Measurements from ENCODE around the gene MAPK8IP2.

The MAPK8IP2 gene

DNA sequence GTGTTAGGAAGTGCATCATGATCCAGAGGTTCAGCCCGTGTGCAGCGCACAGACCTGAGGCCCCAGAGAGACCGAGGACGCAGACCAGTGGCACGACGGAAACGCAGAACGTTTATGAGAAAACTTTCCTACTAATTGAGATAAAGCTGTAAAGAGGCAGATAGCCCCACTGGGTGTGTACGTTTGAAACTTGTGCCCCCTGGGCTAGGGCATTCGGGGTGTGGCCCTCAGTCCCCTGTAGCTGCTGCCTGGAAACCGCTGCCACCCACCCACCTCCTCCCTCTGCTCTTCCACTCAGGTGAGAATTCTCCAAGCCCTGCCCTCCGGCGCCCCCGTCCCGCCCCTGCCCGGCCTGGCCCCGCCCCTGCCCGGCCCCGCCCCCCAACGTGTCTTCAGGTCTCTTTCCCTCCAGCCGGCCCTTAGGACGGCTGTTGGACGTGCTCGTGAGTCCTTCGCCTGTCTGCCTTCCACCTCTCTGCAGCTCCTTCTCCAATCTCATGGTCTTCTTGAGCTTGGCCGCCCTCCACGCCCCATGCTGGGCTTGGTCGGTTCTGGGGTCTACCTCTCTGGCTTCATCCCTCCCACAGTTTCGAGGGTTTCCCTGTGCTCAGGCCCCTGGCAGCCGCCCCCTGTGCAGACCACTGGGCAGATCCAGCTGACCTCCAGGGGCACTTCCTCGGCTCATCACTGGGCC, 12.1 kb downstream of the MAPK8IP2 start (continued):
- TF ChIP-seq, protein P1, sequence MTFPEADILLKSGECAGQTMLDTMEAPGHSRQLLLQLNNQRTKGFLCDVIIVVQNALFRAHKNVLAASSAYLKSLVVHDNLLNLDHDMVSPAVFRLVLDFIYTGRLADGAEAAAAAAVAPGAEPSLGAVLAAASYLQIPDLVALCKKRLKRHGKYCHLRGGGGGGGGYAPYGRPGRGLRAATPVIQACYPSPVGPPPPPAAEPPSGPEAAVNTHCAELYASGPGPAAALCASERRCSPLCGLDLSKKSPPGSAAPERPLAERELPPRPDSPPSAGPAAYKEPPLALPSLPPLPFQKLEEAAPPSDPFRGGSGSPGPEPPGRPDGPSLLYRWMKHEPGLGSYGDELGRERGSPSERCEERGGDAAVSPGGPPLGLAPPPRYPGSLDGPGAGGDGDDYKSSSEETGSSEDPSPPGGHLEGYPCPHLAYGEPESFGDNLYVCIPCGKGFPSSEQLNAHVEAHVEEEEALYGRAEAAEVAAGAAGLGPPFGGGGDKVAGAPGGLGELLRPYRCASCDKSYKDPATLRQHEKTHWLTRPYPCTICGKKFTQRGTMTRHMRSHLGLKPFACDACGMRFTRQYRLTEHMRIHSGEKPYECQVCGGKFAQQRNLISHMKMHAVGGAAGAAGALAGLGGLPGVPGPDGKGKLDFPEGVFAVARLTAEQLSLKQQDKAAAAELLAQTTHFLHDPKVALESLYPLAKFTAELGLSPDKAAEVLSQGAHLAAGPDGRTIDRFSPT (tag by site-specific recombination; IDR thresholded peaks at IDR 0.05), result no peak
- TF ChIP-seq, protein P2, sequence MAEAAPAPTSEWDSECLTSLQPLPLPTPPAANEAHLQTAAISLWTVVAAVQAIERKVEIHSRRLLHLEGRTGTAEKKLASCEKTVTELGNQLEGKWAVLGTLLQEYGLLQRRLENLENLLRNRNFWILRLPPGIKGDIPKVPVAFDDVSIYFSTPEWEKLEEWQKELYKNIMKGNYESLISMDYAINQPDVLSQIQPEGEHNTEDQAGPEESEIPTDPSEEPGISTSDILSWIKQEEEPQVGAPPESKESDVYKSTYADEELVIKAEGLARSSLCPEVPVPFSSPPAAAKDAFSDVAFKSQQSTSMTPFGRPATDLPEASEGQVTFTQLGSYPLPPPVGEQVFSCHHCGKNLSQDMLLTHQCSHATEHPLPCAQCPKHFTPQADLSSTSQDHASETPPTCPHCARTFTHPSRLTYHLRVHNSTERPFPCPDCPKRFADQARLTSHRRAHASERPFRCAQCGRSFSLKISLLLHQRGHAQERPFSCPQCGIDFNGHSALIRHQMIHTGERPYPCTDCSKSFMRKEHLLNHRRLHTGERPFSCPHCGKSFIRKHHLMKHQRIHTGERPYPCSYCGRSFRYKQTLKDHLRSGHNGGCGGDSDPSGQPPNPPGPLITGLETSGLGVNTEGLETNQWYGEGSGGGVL (tag by site-specific recombination; IDR thresholded peaks at IDR 0.05), result no peak
- no peak for TF ChIP-seq ZNF623 (tag by site-specific recombination; IDR thresholded peaks at IDR 0.05)
- no peak for TF ChIP-seq ZNF768 (tag by site-specific recombination; IDR thresholded peaks at IDR 0.05)
- TF ChIP-seq, protein P3, sequence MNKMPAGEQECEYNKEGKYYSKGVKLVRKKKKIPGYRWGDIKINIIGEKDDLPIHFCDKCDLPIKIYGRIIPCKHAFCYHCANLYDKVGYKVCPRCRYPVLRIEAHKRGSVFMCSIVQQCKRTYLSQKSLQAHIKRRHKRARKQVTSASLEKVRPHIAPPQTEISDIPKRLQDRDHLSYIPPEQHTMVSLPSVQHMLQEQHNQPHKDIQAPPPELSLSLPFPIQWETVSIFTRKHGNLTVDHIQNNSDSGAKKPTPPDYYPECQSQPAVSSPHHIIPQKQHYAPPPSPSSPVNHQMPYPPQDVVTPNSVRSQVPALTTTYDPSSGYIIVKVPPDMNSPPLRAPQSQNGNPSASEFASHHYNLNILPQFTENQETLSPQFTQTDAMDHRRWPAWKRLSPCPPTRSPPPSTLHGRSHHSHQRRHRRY (tag by site-specific recombination; IDR thresholded peaks at IDR 0.05), result no peak
- no peak for TF ChIP-seq ZNF175 (tag by site-specific recombination; IDR thresholded peaks at IDR 0.05)
- TF ChIP-seq ZNF221 (tag by site-specific recombination; IDR thresholded peaks at IDR 0.05; ENCODE audit: borderline replicate concordance), result no peak
- TF ChIP-seq ZNF148 (tag by site-specific recombination; IDR thresholded peaks at IDR 0.05; ENCODE audit: borderline replicate concordance), result no peak
- TF ChIP-seq ZNF266 (tag by site-specific recombination; IDR thresholded peaks at IDR 0.05; ENCODE audit: low read depth), result no peak
- TF ChIP-seq ZXDB (tag by site-specific recombination; IDR thresholded peaks at IDR 0.05), result no peak
- TF ChIP-seq, protein P4, sequence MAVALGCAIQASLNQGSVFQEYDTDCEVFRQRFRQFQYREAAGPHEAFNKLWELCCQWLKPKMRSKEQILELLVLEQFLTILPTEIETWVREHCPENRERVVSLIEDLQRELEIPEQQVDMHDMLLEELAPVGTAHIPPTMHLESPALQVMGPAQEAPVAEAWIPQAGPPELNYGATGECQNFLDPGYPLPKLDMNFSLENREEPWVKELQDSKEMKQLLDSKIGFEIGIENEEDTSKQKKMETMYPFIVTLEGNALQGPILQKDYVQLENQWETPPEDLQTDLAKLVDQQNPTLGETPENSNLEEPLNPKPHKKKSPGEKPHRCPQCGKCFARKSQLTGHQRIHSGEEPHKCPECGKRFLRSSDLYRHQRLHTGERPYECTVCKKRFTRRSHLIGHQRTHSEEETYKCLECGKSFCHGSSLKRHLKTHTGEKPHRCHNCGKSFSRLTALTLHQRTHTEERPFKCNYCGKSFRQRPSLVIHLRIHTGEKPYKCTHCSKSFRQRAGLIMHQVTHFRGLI (tag by site-specific recombination; IDR thresholded peaks at IDR 0.05), result no peak
- TF ChIP-seq SP2 (tag by site-specific recombination; IDR thresholded peaks at IDR 0.05), result 0 out of 2 replicates have a peak, but pooled peaks have one; percentile 28
- TF ChIP-seq, protein P5, sequence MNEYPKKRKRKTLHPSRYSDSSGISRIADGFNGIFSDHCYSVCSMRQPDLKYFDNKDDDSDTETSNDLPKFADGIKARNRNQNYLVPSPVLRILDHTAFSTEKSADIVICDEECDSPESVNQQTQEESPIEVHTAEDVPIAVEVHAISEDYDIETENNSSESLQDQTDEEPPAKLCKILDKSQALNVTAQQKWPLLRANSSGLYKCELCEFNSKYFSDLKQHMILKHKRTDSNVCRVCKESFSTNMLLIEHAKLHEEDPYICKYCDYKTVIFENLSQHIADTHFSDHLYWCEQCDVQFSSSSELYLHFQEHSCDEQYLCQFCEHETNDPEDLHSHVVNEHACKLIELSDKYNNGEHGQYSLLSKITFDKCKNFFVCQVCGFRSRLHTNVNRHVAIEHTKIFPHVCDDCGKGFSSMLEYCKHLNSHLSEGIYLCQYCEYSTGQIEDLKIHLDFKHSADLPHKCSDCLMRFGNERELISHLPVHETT (tag by site-specific recombination; IDR thresholded peaks at IDR 0.05), result no peak
- 0 out of 2 replicates have a peak, but pooled peaks have one; percentile 15 for TF ChIP-seq ZFHX2 (tag by site-specific recombination; conservative IDR thresholded peaks at IDR 0.05)
- TF ChIP-seq ZNF621 (tag by site-specific recombination; IDR thresholded peaks at IDR 0.05), result no peak
- TF ChIP-seq RBAK (tag by site-specific recombination; IDR thresholded peaks at IDR 0.05), result no peak
- TF ChIP-seq ZBTB1 (tag by site-specific recombination; IDR thresholded peaks at IDR 0.05), result no peak
- TF ChIP-seq ZNF211 (tag by site-specific recombination; IDR thresholded peaks at IDR 0.05; ENCODE audit: low read depth), result no peak
- TF ChIP-seq ZNF341 (tag by site-specific recombination; IDR thresholded peaks at IDR 0.05; ENCODE audit: low read depth), result 0 out of 2 replicates have a peak, but pooled peaks have one; percentile 31
- TF ChIP-seq ZNF501 (tag by site-specific recombination; IDR thresholded peaks at IDR 0.05), result no peak
- TF ChIP-seq ZNF324 (tag by site-specific recombination; IDR thresholded peaks at IDR 0.05), result no peak
- TF ChIP-seq, protein P6, sequence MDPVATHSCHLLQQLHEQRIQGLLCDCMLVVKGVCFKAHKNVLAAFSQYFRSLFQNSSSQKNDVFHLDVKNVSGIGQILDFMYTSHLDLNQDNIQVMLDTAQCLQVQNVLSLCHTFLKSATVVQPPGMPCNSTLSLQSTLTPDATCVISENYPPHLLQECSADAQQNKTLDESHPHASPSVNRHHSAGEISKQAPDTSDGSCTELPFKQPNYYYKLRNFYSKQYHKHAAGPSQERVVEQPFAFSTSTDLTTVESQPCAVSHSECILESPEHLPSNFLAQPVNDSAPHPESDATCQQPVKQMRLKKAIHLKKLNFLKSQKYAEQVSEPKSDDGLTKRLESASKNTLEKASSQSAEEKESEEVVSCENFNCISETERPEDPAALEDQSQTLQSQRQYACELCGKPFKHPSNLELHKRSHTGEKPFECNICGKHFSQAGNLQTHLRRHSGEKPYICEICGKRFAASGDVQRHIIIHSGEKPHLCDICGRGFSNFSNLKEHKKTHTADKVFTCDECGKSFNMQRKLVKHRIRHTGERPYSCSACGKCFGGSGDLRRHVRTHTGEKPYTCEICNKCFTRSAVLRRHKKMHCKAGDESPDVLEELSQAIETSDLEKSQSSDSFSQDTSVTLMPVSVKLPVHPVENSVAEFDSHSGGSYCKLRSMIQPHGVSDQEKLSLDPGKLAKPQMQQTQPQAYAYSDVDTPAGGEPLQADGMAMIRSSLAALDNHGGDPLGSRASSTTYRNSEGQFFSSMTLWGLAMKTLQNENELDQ (tag by site-specific recombination; IDR thresholded peaks at IDR 0.05; ENCODE audit: low read depth), result no peak
- no peak for TF ChIP-seq KLF16 (tag by site-specific recombination; IDR thresholded peaks at IDR 0.05)
- TF ChIP-seq, protein P7, sequence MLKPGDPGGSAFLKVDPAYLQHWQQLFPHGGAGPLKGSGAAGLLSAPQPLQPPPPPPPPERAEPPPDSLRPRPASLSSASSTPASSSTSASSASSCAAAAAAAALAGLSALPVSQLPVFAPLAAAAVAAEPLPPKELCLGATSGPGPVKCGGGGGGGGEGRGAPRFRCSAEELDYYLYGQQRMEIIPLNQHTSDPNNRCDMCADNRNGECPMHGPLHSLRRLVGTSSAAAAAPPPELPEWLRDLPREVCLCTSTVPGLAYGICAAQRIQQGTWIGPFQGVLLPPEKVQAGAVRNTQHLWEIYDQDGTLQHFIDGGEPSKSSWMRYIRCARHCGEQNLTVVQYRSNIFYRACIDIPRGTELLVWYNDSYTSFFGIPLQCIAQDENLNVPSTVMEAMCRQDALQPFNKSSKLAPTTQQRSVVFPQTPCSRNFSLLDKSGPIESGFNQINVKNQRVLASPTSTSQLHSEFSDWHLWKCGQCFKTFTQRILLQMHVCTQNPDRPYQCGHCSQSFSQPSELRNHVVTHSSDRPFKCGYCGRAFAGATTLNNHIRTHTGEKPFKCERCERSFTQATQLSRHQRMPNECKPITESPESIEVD (tag by site-specific recombination; IDR thresholded peaks at IDR 0.05), result no peak
